ENCODE results near the gene PHF21A.

GRCh38 chr11:45930951-45931570, 190.2 kb downstream of the PHF21A start:
- no peak for TF ChIP-seq POLR2AphosphoS5 (IDR thresholded peaks at IDR 0.05; ENCODE audit: borderline replicate concordance, low read depth, low read length)
- no peak for TF ChIP-seq EZH2 (IDR thresholded peaks at IDR 0.05)
